Measurements from ENCODE around the gene BOK. TPM values are rescaled to one million over a fixed set of nuclear protein-coding genes. Genes with fewer than 3 reads are reported as not detected.

The BOK gene
- total RNA-seq, 2 donors from 2014 or later = 0.16 TPM; not detected in 1

- ATAC-seq (replicated peaks) = peak; percentile 34
Measured at GRCh38 chr2:241619597-241620418, 61.3 kb downstream of the BOK start.

GRCh38 chr2:241620419-241620769 is 61.8 kb downstream of the BOK start:
- Mint-ChIP-seq H3K9me3 (peaks cover 8% of the 10 kb centered on the region), H3K36me3 (ENCODE audit: low read depth) (peaks cover 52% of the 10 kb centered on the region), H3K4me3 (peak overlapping the region; percentile 39), H3K4me1 (peaks cover 39% of the 10 kb centered on the region), H3K27ac (peak overlapping the region; percentile 97), H3K27me3 (no peaks in the 10 kb centered on the region)
- ATAC-seq (replicated peaks) = peak; percentile 87

More at GRCh38 chr2:241619597-241620418, 61.3 kb downstream of the BOK start:
- H3K27me3 Mint-ChIP-seq = no peaks in the 10 kb centered on the region
- peak overlapping the region; percentile 97 for H3K27ac Mint-ChIP-seq
- peaks cover 8% of the 10 kb centered on the region for H3K9me3 Mint-ChIP-seq
- H3K4me1 Mint-ChIP-seq = peaks cover 39% of the 10 kb centered on the region
- peak overlapping the region; percentile 80 for H3K4me3 Mint-ChIP-seq
- peaks cover 46% of the 10 kb centered on the region for H3K36me3 Mint-ChIP-seq (ENCODE audit: low read depth)

Other genes starting within 250 kb of the BOK start
- gene HDLBP, start 243.1 kb upstream of the BOK start, total RNA-seq = 100 to 1,000 TPM; 303 to 319 TPM
- gene SEPTIN2, start 242.8 kb upstream of the BOK start, total RNA-seq = 100 to 1,000 TPM; 180 to 230 TPM
- 10 to 100 TPM; 26.1 to 33.1 TPM for gene FARP2, start 202.5 kb upstream of the BOK start, total RNA-seq
- gene STK25, start 50.2 kb upstream of the BOK start, total RNA-seq = 10 to 100 TPM; 86.7 to 87.8 TPM
- 10 to 100 TPM; 35.0 to 42.5 TPM for gene THAP4, start 78.4 kb downstream of the BOK start, total RNA-seq
- gene ATG4B, start 78.9 kb downstream of the BOK start, total RNA-seq = 10 to 100 TPM; 88.3 to 91.3 TPM
- 100 to 1,000 TPM in 1 of 2 donors, 10 to 100 TPM in 1; 55.5 to 107 TPM for gene DTYMK, start 128.1 kb downstream of the BOK start, total RNA-seq
- 10 to 100 TPM; 43.5 to 52.3 TPM for gene ING5, start 143.3 kb downstream of the BOK start, total RNA-seq
- 10 to 100 TPM; 16.0 to 32.7 TPM for gene D2HGDH, start 175.9 kb downstream of the BOK start, total RNA-seq
- gene GAL3ST2, start 218.1 kb downstream of the BOK start, total RNA-seq = 1 to 10 TPM in 1 of 2 donors, under 1 TPM in 1; 0.35 to 4.1 TPM